A673 (cell line): ENCODE measurements around the gene STON1. TPM values are rescaled to one million over a fixed set of nuclear protein-coding genes. Genes with fewer than 3 reads are reported as not detected.

ENCODE experiments used
- BruUV-seq: library from RNA; stranded (reverse); fragments of 400-500 nt; replicated peaks from 2 replicates; lab custom pipeline; 2021; lab: Mats Ljungman, UMichigan
- CTCF ChIA-PET: fragments of 300-600 bp; sonication (Branson Sonifier 250); formaldehyde crosslinking; loops from one replicate; lab custom pipeline; 2022; ENCODE audit warnings: antibody characterized with exemption; lab: Charles Lee
- POLR2A ChIA-PET: fragments of 300-600 bp; sonication (Branson Sonifier 250); formaldehyde crosslinking; loops from one replicate; lab custom pipeline; 2022; ENCODE audit warnings: antibody characterized with exemption; ENCODE audit not compliant: low non-redundant PET; lab: Charles Lee
- DNase-seq: peaks from one replicate; pipeline ENCODE4 v3.0.0-alpha.2; 2015; ENCODE audit warnings: low spot score
- H3K27ac ChIP-seq: fragments of 200-600 bp; sonication (generic); 2 replicates; pipeline ENCODE4 v1.5.1; 2016; ENCODE audit warnings: mixed run types, low read depth, mild to moderate bottlenecking, mixed read lengths, antibody characterized with exemption, low read length; ENCODE audit not compliant: poor library complexity, severe bottlenecking
- H3K27me3 ChIP-seq: fragments of 200-600 bp; sonication (generic); replicated peaks from 2 replicates; pipeline ENCODE4 v1.6.1; 2017; ENCODE audit warnings: mixed run types, low read depth, mild to moderate bottlenecking, mixed read lengths, antibody characterized with exemption, low read length; ENCODE audit not compliant: insufficient read depth, poor library complexity
- H3K36me3 ChIP-seq: fragments of 200-600 bp; sonication (generic); 2 replicates; pipeline ENCODE4 v1.6.1; 2016; ENCODE audit warnings: mixed run types, mild to moderate bottlenecking, mixed read lengths, antibody characterized with exemption, low read length; ENCODE audit not compliant: insufficient read depth, poor library complexity, severe bottlenecking
- H3K4me1 ChIP-seq: fragments of 200-600 bp; sonication (generic); 2 replicates; pipeline ENCODE4 v1.6.1; 2017; ENCODE audit warnings: mixed run types, mild to moderate bottlenecking, mixed read lengths, antibody characterized with exemption, low read length; ENCODE audit not compliant: insufficient read depth, poor library complexity, severe bottlenecking
- H3K4me3 ChIP-seq: fragments of 200-600 bp; sonication (generic); 2 replicates; pipeline ENCODE4 v1.5.1; 2016; ENCODE audit warnings: low read depth, mixed run types, mild to moderate bottlenecking, mixed read lengths, low read length; ENCODE audit not compliant: poor library complexity, severe bottlenecking
- H3K9me3 ChIP-seq: fragments of 200-600 bp; sonication (generic); 2 replicates; pipeline ENCODE4 v1.6.1; 2016; ENCODE audit warnings: mixed run types, low read depth, mild to moderate bottlenecking, mixed read lengths, antibody characterized with exemption, low read length; ENCODE audit not compliant: poor library complexity, severe bottlenecking
- EZH2 ChIP-seq: fragments of 200-600 bp; sonication (generic); IDR thresholded peaks from 2 replicates; pipeline ENCODE4 v1.6.1; 2017; ENCODE audit warnings: borderline replicate concordance, low read depth, mild to moderate bottlenecking, mixed read lengths, antibody characterized with exemption, low read length; ENCODE audit not compliant: poor library complexity, severe bottlenecking
- intact Hi-C: fragments of 100-400 bp; cut with micrococcal nuclease; formaldehyde crosslinking; loops from one replicate; pipeline ENCODE4 v1.10.0; 2022; ENCODE audit not compliant: unreplicated experiment
- total RNA-seq: library from RNA; stranded (reverse); gene quantifications from 2 replicates; pipeline ENCODE4 v1.2.3, GENCODE V29; 2021
- TF ChIP-seq, protein P1 (sequence below): fragments of 300-800, 200-600 bp; sonication (generic); conservative IDR thresholded peaks from 2 replicates; pipeline ENCODE4 v1.5.1; 2017; ENCODE audit warnings: low read depth, mild to moderate bottlenecking, antibody characterized with exemption, low read length, moderate library complexity, mixed read lengths

STON1 gene
- total RNA-seq, 1 experiment from 2014 or later, result 1.1 TPM

DNA sequence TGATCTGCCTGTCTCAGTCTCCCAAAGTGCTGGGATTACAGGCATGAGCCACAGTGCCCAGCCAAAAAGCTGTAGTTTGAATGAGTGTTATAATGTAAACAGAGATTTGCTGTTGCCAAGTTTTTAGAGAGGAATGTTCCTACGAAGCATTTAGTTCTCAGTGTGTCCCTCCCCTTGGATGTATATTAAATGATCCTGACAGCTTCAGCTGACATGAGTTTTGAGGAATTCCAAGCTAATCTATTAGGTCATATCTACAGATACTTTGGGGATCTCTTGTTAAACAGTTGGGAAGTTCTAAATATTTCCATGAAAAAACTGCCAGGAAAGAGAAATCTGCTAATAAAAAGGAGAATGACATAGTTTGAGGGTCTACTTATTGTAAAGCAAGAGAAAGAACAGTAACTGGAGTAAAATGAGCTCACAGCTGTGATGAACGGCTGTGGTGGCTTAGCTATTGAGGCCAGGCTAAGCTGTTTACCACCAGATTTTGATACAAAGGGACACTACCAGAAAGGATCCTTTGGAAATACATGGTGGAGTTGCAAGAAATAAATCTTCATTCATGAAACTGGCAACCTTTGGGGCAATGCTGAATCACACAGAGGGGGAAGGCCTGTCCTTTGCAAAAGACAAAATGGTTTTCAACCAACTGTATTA, 2.6 kb upstream of the STON1 start:
- POLR2A ChIA-PET, result no interaction called here
- Histone ChIP-seq H3K27ac (no peak overlapping the region), H3K9me3 (no peaks in the 10 kb centered on the region), H3K27me3 (no peaks in the 10 kb centered on the region), H3K36me3 (no peaks in the 10 kb centered on the region), H3K4me3 (no peak overlapping the region), H3K4me1 (peaks cover 8% of the 10 kb centered on the region)
- no TSS peak for BruUV-seq
- no peak for DNase-seq
- intact Hi-C loops, result no loop called here
- TF ChIP-seq, protein P1, sequence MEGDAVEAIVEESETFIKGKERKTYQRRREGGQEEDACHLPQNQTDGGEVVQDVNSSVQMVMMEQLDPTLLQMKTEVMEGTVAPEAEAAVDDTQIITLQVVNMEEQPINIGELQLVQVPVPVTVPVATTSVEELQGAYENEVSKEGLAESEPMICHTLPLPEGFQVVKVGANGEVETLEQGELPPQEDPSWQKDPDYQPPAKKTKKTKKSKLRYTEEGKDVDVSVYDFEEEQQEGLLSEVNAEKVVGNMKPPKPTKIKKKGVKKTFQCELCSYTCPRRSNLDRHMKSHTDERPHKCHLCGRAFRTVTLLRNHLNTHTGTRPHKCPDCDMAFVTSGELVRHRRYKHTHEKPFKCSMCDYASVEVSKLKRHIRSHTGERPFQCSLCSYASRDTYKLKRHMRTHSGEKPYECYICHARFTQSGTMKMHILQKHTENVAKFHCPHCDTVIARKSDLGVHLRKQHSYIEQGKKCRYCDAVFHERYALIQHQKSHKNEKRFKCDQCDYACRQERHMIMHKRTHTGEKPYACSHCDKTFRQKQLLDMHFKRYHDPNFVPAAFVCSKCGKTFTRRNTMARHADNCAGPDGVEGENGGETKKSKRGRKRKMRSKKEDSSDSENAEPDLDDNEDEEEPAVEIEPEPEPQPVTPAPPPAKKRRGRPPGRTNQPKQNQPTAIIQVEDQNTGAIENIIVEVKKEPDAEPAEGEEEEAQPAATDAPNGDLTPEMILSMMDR, result no peak
- no peak for TF ChIP-seq EZH2
- CTCF ChIA-PET, result no interaction called here

DNA sequence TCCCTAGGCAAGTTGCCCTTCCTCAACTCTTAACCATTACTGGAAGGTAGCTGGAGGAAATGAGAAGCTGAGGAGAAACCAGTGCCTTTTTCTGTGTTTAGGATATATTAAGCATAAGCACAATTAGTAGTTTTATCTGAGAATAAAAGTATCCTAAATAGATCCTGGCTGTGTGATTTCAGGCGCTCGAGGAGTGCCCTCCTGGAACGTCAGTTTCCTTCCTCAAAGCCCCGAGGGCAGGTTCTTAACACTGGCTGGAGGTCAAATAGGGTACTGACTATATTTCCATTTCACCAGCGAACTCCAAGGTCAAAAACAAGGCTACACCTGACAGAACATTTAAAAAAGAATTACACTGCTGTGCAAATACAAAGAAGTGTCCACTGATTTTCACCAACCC, 1.5 kb upstream of the STON1 start:
- no TSS peak for BruUV-seq

DNA sequence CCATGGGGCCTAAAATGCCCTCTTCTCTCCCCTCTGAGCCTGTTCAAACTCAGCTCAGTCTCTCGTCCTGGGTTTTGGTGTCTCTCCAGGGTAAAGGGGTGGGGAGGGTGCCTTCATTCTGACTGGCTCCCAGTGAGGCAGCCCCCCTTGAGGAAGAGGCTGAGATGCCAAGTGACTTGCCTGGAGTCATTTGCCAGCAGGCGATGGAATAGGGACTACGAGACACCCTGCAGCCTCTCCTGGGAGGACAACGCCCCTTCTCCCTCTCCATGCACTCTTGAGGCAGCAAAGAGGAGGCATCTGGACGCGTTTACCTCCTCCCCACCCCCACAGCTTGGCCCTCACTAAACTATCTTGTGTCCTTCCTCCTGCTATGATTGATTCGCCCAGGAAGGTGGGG, 760 bp upstream of the STON1 start:
- no peaks in the 10 kb centered on the region for H3K36me3 ChIP-seq
- no peak overlapping the region for H3K27ac ChIP-seq
- TF ChIP-seq EZH2, result no peak
- TF ChIP-seq, protein P1, result no peak
- no peak for DNase-seq
- H3K9me3 ChIP-seq, result no peaks in the 10 kb centered on the region
- no peaks in the 10 kb centered on the region for H3K27me3 ChIP-seq
- intact Hi-C loops, result no loop called here
- H3K4me1 ChIP-seq, result peaks cover 8% of the 10 kb centered on the region
- CTCF ChIA-PET, result no interaction called here
- BruUV-seq, result no TSS peak
- no peak overlapping the region for H3K4me3 ChIP-seq
- POLR2A ChIA-PET, result no interaction called here

More for the DNA sequence above, 1.5 kb upstream of the STON1 start:
- H3K9me3 ChIP-seq, result no peaks in the 10 kb centered on the region
- no peaks in the 10 kb centered on the region for H3K36me3 ChIP-seq
- no peaks in the 10 kb centered on the region for H3K27me3 ChIP-seq
- POLR2A ChIA-PET, result no interaction called here
- TF ChIP-seq, protein P1, result no peak
- no peak for TF ChIP-seq EZH2
- H3K27ac ChIP-seq, result no peak overlapping the region
- H3K4me1 ChIP-seq, result peaks cover 8% of the 10 kb centered on the region
- no peak for DNase-seq
- intact Hi-C loops, result no loop called here
- no peak overlapping the region for H3K4me3 ChIP-seq
- CTCF ChIA-PET, result no interaction called here
